ENCODE data around the gene SLC24A3. TPM values are rescaled to one million over a fixed set of nuclear protein-coding genes. Genes with fewer than 3 reads are reported as not detected.
A peak's percentile ranks its signal among the peaks of the same experiment; 100 is the strongest.

SLC24A3 gene
- total and polyA plus RNA-seq, 2 of the 13 experiments (the other 11 are each of a cell fraction or from before 2014, with no cell fraction given) = not detected

GRCh38 chr20:19609642-19610223 lies 397.3 kb downstream of the SLC24A3 start (continued):
- TF ChIP-seq ZBTB40 (IDR thresholded peaks at IDR 0.05) (no peak), ZBTB40 (CRISPR knock-in tag; IDR thresholded peaks at IDR 0.05) (peak; percentile 6; the same call in 1 of the 2 replicates), NFE2L2 (IDR thresholded peaks at IDR 0.05; ENCODE audit: low read length) (no peak), SMARCC2 (IDR thresholded peaks at IDR 0.05) (no peak; the same call in 1 of the 2 replicates), TBX3 (IDR thresholded peaks at IDR 0.05; ENCODE audit: borderline replicate concordance) (peak; percentile 88; the same call in 1 of the 2 replicates), SIX4 (CRISPR knock-in tag; IDR thresholded peaks at IDR 0.05) (0 out of 2 replicates have a peak, but pooled peaks have one; percentile 22), SRSF1 (optimal IDR thresholded peaks at IDR 0.05; ENCODE audit: low read depth, low read length) (no peak), MEIS1 (CRISPR knock-in tag; IDR thresholded peaks at IDR 0.05; ENCODE audit: borderline replicate concordance) (no peak), NR2C2 (CRISPR knock-in tag; IDR thresholded peaks at IDR 0.05; ENCODE audit: borderline replicate concordance) (0 out of 2 replicates have a peak, but pooled peaks have one; percentile 32), ELF4 (CRISPR knock-in tag; IDR thresholded peaks at IDR 0.05; ENCODE audit: borderline replicate concordance) (no peak; the same call in 1 of the 2 replicates), JUN (CRISPR knock-in tag; IDR thresholded peaks at IDR 0.05) (peak; percentile 70; the same call in 1 of the 2 replicates), MBD4 (IDR thresholded peaks at IDR 0.05; ENCODE audit: borderline replicate concordance, low read length) (no peak), SOX6 (IDR thresholded peaks at IDR 0.05) (no peak), SOX6 (CRISPR knock-in tag; IDR thresholded peaks at IDR 0.05) (peak; percentile 90), ZNF616 (CRISPR knock-in tag; IDR thresholded peaks at IDR 0.05; ENCODE audit: low read depth) (no peak), ATF7-NPFF (CRISPR knock-in tag; IDR thresholded peaks at IDR 0.05; ENCODE audit: low read depth) (no peak), PPARG (CRISPR knock-in tag; conservative IDR thresholded peaks at IDR 0.05) (peak; percentile 63), ZNF138 (CRISPR knock-in tag; IDR thresholded peaks at IDR 0.05; ENCODE audit: low read depth) (no peak), PLRG1 (conservative IDR thresholded peaks at IDR 0.05) (no peak), FOXA3 (CRISPR knock-in tag; IDR thresholded peaks at IDR 0.05) (peak; percentile 81), ZNF720 (CRISPR knock-in tag; IDR thresholded peaks at IDR 0.05) (no peak), SYNCRIP (IDR thresholded peaks at IDR 0.05; ENCODE audit: insufficient read depth, low read depth, low read length) (no peak)
- TF ChIP-seq, protein P1, sequence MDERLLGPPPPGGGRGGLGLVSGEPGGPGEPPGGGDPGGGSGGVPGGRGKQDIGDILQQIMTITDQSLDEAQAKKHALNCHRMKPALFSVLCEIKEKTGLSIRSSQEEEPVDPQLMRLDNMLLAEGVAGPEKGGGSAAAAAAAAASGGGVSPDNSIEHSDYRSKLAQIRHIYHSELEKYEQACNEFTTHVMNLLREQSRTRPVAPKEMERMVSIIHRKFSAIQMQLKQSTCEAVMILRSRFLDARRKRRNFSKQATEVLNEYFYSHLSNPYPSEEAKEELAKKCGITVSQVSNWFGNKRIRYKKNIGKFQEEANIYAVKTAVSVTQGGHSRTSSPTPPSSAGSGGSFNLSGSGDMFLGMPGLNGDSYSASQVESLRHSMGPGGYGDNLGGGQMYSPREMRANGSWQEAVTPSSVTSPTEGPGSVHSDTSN (CRISPR knock-in tag; IDR thresholded peaks at IDR 0.05) = no peak
